Islet of Langerhans (tissue), 1 donor: Measurements from ENCODE around the gene THAP8.

Experiments used
- FAIRE-seq: peaks from one replicate; lab custom pipeline; 2011; peaks lifted over from hg19 to GRCh38; lab: Jason Lieb, UNC

Gene THAP8

DNA sequence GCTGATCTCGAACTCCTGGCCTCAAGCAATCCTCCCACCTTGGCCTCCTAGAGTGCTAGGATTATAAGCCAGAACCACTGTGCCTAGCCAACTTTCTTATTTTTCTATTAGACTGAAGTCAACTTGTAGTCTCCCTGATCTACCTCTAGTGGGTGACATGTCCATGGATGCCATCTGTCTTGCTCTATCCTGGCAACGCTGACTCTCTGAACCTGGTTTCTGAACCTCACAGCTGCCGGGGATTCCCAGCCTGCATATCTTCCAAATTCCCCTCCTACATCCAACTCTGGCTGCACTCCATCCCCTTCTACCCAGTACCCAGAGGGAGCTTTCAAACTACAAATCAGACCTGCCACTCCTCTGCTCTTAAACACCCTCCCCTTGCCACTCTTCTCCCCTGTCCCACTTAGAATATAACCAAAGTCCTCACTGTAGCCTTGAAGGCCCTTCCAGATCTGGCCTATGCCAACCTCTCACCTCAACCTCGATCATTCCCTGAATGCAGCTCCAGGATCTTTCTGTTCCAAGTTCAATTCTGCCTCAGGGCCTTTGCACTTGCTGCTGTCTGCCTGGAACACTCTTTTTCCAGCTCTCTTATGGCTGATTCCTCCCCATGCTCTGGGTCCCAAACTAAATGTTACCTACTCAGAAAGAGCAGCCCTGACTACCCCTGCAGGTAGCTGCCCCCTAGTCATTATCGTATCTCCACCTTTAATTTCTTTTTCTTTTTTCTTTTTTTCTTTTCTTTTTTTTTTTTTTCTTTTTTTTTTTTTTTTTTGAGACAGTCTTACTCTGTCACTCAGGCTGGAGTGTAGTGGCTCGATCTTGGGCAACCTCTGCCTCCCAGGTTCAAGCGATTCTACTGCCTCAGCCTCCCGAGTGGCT is 23.6 kb downstream of the THAP8 start:
- FAIRE-seq: peak; percentile 68

DNA sequence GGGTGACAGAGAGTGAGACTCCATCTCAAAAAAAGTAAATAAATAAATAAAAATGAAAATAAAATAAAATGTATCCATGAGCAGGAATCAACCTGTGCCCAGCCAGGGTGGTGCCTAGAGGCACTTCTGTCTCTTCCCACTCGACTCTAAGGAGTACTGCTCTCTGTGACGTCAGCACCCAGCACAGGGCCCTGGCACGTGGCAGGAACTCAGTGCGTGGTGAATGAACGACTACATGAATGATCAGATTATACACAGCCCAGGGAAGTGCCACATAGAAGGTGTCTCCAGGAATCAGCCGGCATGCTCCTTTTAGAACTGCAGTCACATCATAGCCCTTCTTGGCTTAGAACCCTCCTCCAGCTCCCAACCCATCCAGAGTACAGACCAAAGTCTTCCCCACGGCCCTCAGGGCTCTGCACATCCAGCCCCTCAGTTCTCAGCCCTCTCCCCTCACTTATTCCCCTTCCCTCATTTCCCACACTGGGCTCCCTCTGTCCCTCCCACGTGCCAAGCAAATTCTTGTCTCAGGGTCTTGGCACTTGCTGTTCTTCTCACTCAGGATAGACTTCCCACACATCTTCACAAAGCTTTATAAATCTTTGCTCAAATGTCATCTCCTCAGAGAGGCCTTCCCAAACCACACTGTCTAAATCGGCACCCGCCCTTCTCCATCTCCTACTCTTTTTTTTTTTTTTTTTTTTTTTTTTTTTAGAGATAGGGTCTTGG is 25.6 kb downstream of the THAP8 start:
- FAIRE-seq: no peak

DNA sequence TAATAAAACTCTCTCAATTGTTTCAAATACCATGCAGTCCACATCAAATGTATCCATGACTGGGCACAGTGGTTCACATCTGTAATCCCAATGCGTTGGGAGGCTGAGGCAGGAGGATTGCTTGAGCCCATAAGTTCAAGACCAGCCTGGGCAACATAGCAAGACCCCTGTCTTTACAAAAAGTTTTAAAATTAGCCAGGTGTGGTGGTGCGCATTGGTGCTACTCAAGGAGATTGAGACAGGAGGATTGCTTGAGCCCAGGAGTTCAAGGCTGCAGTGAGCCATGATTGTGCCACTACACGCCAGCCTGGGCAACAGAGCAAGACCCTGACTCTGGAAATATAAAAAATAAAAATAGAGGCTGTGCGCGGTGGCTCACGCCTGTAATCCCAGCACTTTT is 26.4 kb downstream of the THAP8 start:
- FAIRE-seq: no peak

DNA sequence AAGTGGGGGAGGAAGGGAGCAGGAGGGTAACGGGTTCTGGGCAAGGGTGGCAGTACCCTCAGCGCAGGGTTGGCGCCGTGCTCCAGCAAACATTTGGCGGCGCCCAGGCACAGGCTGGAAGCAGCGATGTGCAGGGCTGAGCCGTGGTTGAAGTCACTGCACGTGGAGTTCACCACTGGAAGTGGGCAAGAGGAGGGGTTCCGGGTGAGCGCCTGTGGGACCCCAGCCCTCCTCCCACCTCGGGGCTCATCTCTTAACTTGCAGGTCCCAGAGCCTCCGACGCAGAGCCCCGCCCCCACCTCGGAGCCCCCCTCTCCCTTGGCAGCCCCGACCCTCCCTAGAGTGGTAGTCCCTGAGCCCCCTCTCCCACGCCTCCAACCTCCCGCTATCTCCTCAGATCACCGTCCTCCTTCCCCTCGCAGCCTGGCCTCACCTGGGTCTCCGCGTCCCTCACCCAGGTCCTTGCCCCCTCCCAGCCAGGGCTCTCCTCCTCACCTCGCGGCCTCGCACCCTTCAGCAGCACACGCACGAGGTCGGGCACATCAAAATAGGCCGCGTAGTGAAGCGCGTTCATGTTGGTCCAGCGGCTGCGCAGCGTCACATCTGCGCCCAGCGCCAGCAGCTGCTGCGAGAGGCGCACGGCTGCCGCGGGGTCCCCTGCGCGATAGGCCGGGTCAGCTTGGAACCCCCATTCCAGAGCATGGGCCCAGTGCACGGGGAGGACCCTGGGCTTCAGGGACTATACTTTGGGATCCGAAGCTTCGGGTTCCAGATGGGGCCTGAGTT is 27.8 kb downstream of the THAP8 start:
- no peak for FAIRE-seq

DNA sequence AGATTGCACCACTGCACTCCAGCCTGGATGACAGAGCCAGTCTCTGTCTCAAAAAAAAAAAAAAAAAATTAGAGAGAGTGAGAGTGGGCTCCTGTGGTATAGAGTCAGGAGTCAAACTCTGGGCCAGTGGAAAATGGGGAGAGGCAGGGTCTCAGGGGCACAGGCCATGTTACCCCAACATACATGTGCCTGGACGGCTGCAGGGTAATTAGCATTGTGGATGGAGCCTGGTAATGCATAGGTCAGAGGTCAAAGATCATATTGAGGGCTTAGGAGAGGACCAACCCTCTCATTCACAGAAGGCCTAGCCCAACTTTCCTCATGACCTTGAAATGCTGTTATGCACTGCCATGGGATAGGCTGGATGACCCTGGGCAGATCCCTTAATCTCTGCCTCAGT is 28.5 kb downstream of the THAP8 start:
- no peak for FAIRE-seq

DNA sequence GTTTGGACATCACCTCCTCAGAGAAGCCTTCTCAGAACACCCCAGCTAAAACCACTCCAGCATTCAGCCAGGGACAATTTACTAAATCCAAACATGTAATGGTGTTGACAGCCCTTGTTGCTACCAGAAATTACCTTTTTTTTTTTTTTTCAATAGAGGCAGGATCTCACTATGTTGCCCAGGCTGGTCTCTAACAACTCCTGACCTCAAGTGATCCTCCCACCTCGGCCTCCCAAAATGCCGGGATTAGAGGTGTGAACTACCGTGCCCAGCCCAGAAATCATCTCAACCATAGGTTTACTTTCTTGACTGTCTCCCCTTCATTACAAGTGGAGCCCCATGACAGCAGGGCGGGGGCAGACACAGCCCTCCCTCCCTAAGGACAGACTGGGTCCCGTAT is 30.7 kb downstream of the THAP8 start:
- FAIRE-seq: no peak

DNA sequence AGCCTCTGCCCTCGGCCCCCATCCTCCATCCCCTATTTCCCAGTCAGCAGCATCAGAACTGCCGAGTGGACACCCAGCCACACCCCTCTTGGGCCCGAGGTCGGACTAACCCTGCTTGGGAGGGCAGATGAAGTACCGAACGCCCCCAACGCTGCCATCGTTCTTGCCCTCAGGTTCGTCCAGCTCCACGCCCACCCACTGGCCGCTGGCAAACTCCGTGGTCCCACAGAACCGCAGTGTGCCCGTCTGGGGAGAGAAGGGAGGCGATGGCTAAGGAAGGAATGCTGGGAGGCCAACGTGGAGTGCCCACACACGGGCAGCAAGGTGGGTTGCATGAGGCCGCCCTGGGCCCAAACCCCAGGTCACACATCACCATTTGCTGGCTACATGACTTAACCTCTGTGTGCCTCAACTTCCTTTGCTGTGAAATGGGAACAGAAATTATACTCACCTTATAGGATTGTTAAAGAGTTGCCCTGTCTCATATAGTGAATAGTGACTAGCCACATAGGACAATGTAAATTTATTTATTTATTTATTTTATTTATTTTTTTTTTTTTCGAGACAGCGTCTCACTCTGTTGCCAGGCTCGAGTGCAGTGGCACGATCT is 34.9 kb downstream of the THAP8 start:
- no peak for FAIRE-seq

DNA sequence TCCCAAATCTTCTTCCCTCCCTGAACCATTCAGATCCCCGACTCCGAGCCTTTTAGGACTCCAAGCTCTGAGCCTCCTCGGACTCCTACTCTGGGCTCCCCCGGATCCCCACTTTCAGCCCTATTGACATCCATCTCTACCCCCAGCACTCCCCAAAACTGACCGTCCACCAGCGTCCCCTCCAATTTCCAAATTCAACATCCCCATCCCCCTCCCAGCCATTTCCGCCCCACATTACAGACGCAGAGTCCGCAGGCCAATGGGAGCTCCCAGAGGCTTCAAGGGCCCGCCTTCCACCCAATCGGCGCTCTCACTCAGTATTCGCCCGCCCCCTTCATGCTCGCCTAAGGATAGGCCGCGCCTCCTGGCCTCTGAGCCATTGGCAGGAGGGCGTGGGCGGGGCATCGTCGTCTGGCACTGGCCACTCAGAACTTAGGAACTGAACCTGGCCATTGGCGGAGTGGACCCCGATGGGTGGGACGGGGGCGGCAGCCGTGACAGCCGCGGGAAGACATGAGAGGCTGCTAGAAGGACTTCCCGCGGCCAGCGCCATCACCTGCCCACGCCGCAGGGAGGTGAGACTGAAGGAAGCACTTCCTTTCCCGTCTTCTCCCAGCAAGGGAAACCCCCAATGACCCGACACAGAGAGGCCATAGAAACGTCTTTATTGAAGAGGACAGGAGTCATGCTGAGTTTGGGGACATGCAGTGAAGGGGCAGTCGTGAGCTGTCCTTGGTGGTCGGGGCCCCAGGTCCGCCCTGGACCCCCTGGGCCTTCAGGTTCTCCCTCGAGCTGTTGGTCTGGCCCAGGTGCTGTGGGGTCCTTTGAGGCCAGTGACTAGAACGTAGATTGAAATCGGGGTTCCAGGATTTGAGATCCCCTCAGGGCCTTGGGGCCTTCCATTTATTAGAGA is 39.8 kb downstream of the THAP8 start, which contains the start of gene ALKBH6:
Gene ALKBH6 (minus strand): TSS at position 202 of the 913 bp plus-strand sequence. CDS start 816 bp downstream, outside the sequence.
- peak; percentile 89 for FAIRE-seq

DNA sequence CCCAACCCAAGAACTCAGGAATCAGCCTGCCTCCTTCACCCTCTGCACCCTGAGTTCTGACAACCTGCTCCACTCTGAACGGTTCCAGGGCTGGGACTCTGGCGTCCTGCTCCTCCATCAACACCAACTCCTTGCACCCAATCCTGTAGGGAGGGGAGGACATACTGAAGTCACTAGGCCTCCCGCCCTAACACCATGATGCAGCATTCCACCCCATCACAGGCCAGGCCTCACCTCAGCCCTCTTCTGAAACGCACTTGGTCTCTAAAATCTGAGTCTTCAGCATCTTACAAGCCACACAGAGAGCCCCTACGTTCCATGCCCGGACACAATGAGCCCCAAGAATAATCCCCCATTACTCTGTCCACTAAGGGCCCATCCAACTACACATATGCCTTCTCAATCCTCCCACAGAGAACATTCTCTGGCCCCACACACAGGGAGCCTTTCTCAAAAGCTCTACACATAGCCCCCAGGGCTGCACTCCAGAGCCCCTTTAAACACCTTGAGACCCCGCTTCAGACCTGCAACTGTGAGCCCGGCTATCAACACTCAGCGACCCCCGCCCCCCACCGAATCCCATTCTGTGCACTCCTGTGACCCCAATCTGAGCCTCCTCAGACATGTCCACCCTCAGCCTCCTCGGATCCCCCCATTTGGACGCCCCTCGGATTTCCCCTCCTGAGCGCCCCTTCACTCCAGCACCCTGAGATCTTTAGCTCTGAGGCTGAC is 40.6 kb downstream of the THAP8 start:
- FAIRE-seq: no peak

DNA sequence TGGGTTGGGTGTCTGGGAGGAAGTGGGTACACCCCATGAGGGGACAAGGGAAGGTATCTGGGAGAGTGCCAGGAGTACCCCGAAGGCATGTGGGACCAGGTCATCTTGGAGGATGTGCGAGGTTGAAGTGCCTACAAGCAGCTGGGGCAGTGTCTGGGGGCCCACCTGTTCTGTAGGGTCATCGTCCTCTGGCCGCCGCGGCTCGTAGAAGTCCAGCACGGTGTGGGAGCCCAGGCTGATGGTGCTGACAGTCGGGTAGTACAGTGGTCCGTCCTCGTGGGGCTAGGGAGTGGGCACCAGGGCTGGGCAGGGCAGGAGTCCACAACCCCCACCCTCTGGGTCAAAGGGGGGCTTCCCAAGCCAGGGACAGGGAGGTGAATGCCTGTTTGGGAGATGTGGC is 43.7 kb downstream of the THAP8 start:
- no peak for FAIRE-seq

DNA sequence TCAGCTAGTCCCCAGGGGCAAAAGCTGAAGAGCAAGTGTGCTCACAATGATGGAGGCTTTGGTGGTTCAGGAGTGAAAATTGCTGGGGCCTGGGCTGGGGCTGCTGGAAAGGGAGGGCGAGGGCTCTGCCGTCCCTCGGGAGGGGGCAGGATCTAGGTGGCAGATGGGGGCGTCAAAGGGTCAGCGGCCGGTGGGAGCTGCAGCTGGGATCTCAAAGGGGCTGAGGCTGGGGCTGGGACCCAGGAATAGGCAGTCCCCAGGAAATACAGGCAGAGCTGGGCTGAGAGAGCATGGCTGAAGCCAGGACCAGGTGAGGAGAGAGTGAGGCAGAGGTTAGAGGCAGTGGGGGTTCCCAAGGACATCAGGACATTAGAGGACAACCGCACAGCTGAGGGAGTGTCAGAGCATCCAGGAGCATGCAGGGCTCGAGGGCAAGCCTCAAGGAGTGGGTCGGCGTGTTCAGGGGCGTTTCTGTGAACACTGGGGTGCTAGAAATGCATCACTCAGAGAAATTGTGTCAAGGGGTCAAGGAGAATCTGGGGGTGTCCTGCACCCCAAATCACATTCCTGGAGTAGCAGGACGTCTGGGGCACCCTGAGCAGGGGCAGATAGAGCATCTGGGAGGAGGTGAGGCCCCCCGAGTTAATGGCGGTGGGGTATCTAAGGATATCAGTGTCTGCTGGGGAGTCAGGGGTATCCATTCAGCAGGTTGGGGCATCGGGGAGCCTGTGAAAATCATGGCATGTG is 44.3 kb downstream of the THAP8 start:
- FAIRE-seq: no peak

DNA sequence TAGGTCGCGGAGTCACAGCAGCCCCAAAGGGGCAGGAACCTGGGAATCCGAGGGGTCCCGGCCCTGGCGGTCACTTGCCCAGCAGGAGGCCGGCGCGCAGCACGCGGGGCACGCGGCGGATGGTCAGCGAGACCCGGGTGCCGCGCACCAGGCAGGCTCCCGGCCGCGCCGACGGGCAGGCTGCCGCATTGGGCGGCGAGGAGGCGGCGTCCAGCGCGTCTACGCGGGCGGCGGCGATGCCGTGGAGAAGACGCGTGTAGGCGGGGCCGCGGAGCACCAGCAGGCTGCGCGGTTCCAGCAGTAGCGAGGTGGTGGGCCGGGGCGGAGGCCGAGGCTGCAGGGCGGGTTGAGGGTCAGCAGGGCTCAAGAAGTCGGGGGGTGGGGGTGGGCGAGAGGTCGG is 44.9 kb downstream of the THAP8 start:
- no peak for FAIRE-seq

DNA sequence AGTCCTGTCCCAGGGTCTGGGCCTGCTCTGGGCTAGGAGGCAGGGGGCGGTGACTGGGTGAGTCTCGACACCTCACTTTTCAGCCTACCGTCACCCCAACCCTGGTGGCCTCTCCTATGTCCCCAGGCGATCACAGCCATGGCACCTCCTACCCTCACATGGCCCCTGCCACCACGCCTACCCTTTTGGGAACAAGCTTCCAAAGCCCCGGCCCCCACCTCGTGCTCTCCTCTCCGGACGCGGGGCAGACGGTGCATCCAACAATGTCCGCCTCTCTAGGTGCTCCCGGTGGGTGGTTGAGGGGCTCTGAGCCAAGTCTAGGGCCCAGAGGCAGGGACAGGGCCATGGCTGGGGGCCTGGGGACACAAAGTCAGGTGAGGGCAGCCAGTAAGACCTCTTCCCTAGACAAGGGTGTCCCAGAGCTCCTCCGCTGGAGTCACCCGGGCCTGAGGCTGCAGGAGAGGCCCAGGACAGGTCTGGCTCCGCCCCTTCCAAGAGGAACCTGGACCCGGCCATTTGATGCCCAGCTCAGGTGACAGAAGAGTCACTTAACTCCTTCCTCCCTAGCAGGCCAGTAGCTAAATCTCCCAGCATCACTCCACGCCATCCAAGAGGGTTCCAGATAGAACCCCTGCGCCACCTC is 45.6 kb downstream of the THAP8 start, which contains the start of gene SYNE4:
Gene SYNE4 (minus strand): TSS at position 478 of the 643 bp plus-strand sequence. CDS start 132 bp downstream, at position 346.
- peak; percentile 85 for FAIRE-seq

DNA sequence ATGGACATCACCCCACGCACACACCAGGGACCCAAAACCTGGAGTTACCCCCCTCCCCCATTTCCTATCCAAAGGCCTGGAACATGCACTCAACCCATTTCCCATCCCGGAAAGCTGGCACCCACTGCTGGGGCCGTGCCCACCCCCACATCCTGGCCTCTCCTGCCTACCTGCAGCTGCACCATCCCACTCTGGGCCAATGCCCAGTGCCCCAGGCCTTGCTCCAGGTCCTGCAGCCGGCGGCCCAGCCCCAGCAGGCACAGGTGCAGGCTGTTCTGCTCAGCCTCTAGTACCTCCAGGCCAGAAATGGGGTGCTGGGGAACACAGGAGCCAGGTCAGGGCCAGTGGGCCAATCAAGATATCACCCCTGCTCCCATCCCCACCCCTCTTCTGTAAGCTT is 47.1 kb downstream of the THAP8 start:
- FAIRE-seq: no peak

DNA sequence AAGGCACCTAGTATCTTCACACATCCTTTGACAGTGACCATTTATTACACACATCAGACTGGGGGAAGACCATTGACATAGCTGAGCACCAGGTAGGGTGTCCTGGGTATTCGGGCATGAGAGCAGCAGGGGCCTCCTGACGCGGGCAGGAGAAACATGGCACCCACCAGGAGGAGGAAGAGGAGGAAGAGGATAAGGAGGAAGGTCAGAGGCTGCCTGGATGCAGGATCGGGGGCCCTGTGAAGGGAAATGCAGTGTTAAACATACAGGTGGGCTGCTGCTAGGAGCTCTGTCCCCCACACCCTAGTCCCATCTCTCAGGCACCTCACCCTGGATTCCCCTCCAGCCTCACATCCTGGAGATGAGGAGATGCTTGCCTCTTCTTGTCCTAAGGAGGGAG is 50.8 kb downstream of the THAP8 start:
- no peak for FAIRE-seq

DNA sequence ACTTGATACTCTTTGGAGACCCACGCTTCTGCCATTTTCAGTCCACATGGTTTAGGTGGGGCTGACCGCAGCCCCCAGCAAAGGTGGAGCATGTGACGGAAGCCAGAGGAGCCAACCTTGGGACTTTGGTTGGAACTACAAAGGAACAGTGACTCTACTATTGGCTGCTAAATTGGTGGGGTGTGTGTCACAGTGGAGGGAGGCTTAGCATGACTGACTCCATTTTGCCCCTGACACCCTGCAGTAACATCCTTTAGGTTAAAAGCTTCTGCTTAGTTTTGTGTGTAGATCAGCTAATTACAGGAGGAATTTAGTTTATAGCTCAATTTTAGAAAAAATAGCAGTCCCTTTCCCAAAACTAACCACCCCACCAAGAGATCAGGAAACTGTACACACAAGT is 52.5 kb downstream of the THAP8 start:
- FAIRE-seq: no peak

DNA sequence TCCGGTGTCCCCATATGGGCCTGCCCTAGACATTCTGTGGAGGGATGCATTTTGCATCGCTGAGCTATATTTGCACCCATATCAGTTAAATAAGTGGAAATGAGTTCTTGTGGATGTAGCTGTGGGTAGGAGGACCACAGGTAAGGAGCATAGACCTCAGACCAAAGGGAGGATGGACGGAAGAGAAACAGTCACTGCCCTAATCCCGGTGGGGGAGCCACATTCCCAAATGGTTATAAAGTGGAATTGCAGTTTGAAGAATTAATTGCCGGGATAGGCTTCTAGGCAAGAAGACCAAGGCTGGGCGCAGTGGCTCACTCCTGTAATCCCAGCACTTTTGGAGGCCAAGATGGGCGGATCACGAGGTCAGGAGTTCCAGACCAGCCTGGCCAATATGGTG is 57.3 kb downstream of the THAP8 start:
- FAIRE-seq: no peak

DNA sequence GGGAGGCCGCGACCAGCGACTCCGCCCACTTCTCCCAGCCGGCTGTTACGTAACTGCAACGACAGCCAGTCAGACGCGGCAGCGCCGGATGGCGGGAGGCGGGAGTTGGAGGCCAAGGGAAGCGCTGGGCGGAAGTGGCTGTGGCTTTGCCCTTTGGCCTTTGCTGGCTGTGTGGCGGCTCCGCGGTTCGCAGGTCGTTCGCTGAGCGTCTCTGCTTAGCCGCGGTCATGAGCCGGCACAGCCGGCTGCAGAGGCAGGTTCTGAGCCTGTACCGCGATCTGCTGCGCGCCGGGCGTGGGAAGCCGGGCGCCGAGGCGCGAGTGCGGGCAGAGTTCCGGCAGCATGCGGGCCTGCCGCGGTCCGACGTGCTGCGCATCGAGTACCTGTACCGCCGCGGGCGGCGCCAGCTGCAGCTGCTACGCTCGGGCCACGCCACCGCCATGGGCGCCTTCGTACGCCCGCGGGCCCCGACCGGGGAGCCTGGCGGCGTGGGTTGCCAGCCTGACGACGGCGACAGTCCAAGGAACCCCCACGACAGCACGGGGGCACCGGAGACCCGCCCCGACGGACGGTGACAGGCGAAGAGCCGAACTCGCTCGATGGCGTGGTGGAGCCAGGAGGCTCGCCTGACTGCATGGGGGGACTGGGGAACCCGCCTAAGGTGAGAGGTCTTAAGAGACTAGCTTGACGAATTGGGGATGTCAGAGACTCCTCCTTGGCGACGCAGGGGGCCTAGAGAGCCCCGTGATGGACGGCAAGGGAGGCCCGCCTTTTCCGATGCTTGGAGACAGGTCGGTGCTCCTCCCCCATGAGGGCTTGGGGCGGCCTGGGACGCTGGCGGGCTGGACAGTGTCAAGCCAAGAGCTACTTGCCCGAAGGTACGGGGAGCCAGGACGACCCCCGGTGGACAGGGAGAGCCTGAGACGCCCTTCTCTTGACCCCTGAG is 58.8 kb downstream of the THAP8 start, which contains the start of gene SDHAF1:
Gene SDHAF1 (plus strand): TSS at position 141 of the 946 bp plus-strand sequence. CDS start 87 bp downstream, at position 228.
- FAIRE-seq: peak; percentile 82
